CD14-positive monocyte (primary cell): ENCODE data around the gene TTLL12. TPM values are rescaled to one million over a fixed set of nuclear protein-coding genes. Genes with fewer than 3 reads are reported as not detected.

Experiments used
- DNase-seq, 3 donors: peaks; one replicate each; pipeline ENCODE4 v3.0.0-alpha.2; 2011 to 2022
- H2AFZ ChIP-seq: 2 replicates; pipeline ENCODE4 v1.6.0; 2012; ENCODE audit warnings: mild to moderate bottlenecking, low read depth, low read length, inconsistent platforms; ENCODE audit not compliant: insufficient read depth, poor library complexity, severe bottlenecking
- H3K27ac ChIP-seq, 2 donors: 1 replicate in 1 of 2; 2 replicates in 1 of 2; pipeline ENCODE4 v1.5.1; 2012 to 2013; ENCODE audit warnings: low read length in 2 of 2, control low read depth in 1 of 2, inconsistent platforms in 1 of 2, low read depth in 1 of 2, mild to moderate bottlenecking in 1 of 2
- H3K27me3 ChIP-seq, 2 donors: one replicate each; pipeline versions ENCODE4 v1.6.0 to v1.6.1; 2011 to 2013; ENCODE audit warnings: low read length in 2 of 2; ENCODE audit not compliant: control insufficient read depth in 2 of 2, insufficient read depth in 2 of 2
- H3K36me3 ChIP-seq, 2 donors: replicated peaks in 1 of 2; 1 replicate in 1 of 2; 2 replicates in 1 of 2; pipeline versions ENCODE4 v1.5.1 to v1.6.1; 2012 to 2013; ENCODE audit warnings: low read length in 2 of 2, control low read depth in 1 of 2, inconsistent platforms in 1 of 2, mild to moderate bottlenecking in 1 of 2; ENCODE audit not compliant: insufficient read depth in 2 of 2, control insufficient read depth in 1 of 2
- H3K4me1 ChIP-seq, 2 donors: 1 replicate in 1 of 2; 2 replicates in 1 of 2; pipeline versions ENCODE4 v1.5.1 to v1.6.1; 2012 to 2013; ENCODE audit warnings: low read length in 2 of 2, control low read depth in 1 of 2, inconsistent platforms in 1 of 2, mild to moderate bottlenecking in 1 of 2, moderate library complexity in 1 of 2; ENCODE audit not compliant: insufficient read depth in 2 of 2, control insufficient read depth in 1 of 2
- H3K4me2 ChIP-seq: replicated peaks from 2 replicates; pipeline ENCODE3; 2012; ENCODE audit warnings: low read length, moderate library complexity, mild to moderate bottlenecking; ENCODE audit not compliant: poor library complexity, severe bottlenecking; ENCODE audit errors: extremely low read depth
- H3K4me3 ChIP-seq, 3 experiments: fragments of 200-600 bp in 1 of 3; sonication (generic) in 1 of 3; replicated peaks in 1 of 3; 1 replicate in 2 of 3; 2 replicates in 1 of 3; pipeline ENCODE4 v1.5.1; 2011 to 2013; ENCODE audit warnings: low read length in 3 of 3, mild to moderate bottlenecking in 3 of 3, control low read depth in 2 of 3, low read depth in 2 of 3, inconsistent platforms in 1 of 3, moderate library complexity in 1 of 3
- H3K79me2 ChIP-seq: 2 replicates; pipeline ENCODE4 v1.6.0; 2012; ENCODE audit warnings: mild to moderate bottlenecking, control low read depth, inconsistent platforms, low read length, moderate library complexity; ENCODE audit not compliant: insufficient read depth
- H3K9ac ChIP-seq: 2 replicates; pipeline ENCODE4 v1.6.0; 2017; ENCODE audit warnings: low read length, mild to moderate bottlenecking; ENCODE audit not compliant: insufficient read depth, poor library complexity, severe bottlenecking
- H3K9me3 ChIP-seq, 2 donors: replicated peaks in 1 of 2; 1 replicate in 1 of 2; 2 replicates in 1 of 2; pipeline versions ENCODE4 v1.5.1 to v1.6.1; 2012 to 2013; ENCODE audit warnings: low read length in 2 of 2, control low read depth in 1 of 2; ENCODE audit not compliant: control insufficient read depth in 1 of 2, insufficient read depth in 1 of 2
- H4K20me1 ChIP-seq: 2 replicates; pipeline ENCODE4 v1.6.0; 2012; ENCODE audit warnings: mild to moderate bottlenecking, low read length, control low read depth, moderate library complexity; ENCODE audit not compliant: insufficient read depth
- H3K27ac Mint-ChIP-seq, 7 donors: one replicate each; pipeline ENCODE4 v1.8.0; 2020; ENCODE audit warnings: mild to moderate bottlenecking in 7 of 7, mixed read lengths in 7 of 7, moderate library complexity in 6 of 7, inconsistent platforms in 2 of 7
- H3K27me3 Mint-ChIP-seq, 3 donors: one replicate each; pipeline ENCODE4 v1.8.0; 2021 to 2022; ENCODE audit warnings: low read depth in 3 of 3, mild to moderate bottlenecking in 3 of 3, mixed read lengths in 3 of 3, moderate library complexity in 3 of 3, inconsistent platforms in 1 of 3
- H3K36me3 Mint-ChIP-seq, 2 donors: one replicate each; pipeline ENCODE4 v1.8.0; 2020; ENCODE audit warnings: mixed read lengths in 2 of 2, inconsistent platforms in 1 of 2, mild to moderate bottlenecking in 1 of 2
- H3K4me1 Mint-ChIP-seq: one replicate; pipeline ENCODE4 v1.8.0; 2020; ENCODE audit warnings: mild to moderate bottlenecking, mixed read lengths
- H3K4me3 Mint-ChIP-seq, 2 donors: one replicate each; pipeline ENCODE4 v1.8.0; 2020; ENCODE audit warnings: mild to moderate bottlenecking in 2 of 2, mixed read lengths in 2 of 2, moderate library complexity in 1 of 2
- H3K9me3 Mint-ChIP-seq, 7 donors: one replicate each; pipeline ENCODE4 v1.8.0; 2020 to 2022; ENCODE audit warnings: mixed read lengths in 7 of 7, mild to moderate bottlenecking in 6 of 7, moderate library complexity in 6 of 7, inconsistent platforms in 2 of 7
- WGBS: methylation state at CpG from one replicate; pipeline ENCODE4 v1.1.5; 2013; ENCODE audit warnings: missing lambda C conversion rate; ENCODE audit not compliant: insufficient coverage; 5-methylcytosine and 5-hydroxymethylcytosine counted together
- intact Hi-C, 2 donors: fragments of 100-400 bp; cut with micrococcal nuclease; formaldehyde crosslinking; loops; one replicate each; pipeline versions ENCODE4 v1.15.0 to v1.15.1; 2023
- polyA plus RNA-seq, 3 donors: library from polyadenylated mRNA; depleted of rRNA in 1 of 3; unstranded in 2 of 3; stranded (reverse) in 1 of 3; fragments of 300-500 nt in 2 of 3; fragments of >200 nt in 1 of 3; fragmentation: Illumina TruSeq in 2 of 3; gene quantifications; 1 replicate in 2 of 3; 2 replicates in 1 of 3; pipeline ENCODE4 v1.2.3, GENCODE V29; 2012 to 2021
- TF ChIP-seq, protein P1 (sequence below): fragments of 200-600 bp; IDR thresholded peaks from one replicate; pipeline ENCODE4 v1.8.0; 2022; ENCODE audit warnings: antibody characterized with exemption, mild to moderate bottlenecking

The TTLL12 gene
- polyA plus RNA-seq, 3 donors: 9.5 to 16.6 (median 16.5) TPM

DNA sequence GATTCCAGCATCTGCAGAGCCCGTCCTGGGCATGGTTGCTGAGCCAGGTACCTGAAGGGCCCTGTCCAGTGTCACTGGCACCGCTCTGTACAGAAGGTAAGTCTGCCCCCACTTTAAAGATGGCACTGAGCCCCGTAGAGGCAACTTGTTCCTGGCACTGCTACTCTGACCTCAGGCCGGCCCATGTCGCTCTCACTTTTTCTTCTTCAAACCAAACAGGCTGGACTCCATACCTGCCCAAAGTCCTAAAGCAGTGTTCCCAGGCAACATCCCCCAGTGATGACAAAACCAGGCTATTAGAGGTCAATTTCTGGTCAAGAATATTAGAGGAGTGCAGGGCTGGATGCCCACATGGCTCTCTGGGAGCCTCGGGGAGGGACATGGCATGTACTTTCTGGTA, 46.6 kb upstream of the TTLL12 start:
- WGBS: 90% methylated on average over 6 of the region's 6 CpGs

GRCh38 chr22:43232445-43232844, 45.5 kb upstream of the TTLL12 start:
- H3K36me3 Mint-ChIP-seq: no peaks in the 10 kb centered on the region
- Histone ChIP-seq H2AFZ (no peak overlapping the region), H3K9me3 (no peaks in the 10 kb centered on the region), H3K9ac (no peak overlapping the region), H3K27ac (no peak overlapping the region), H4K20me1 (no peaks in the 10 kb centered on the region), H3K4me1 (no peaks in the 10 kb centered on the region), H3K36me3 (no peaks in the 10 kb centered on the region), H3K27me3 (no peaks in the 10 kb centered on the region), H3K4me3 (no peak overlapping the region), H3K79me2 (no peaks in the 10 kb centered on the region), H3K4me2 (no peak overlapping the region)
- H3K27me3 Mint-ChIP-seq: peaks cover 0 to 3% (median 2%) of the 10 kb centered on the region in 3 donors
- peaks cover 0 to 2% (median 0%) of the 10 kb centered on the region in 7 donors for H3K9me3 Mint-ChIP-seq
- TF ChIP-seq, protein P1, sequence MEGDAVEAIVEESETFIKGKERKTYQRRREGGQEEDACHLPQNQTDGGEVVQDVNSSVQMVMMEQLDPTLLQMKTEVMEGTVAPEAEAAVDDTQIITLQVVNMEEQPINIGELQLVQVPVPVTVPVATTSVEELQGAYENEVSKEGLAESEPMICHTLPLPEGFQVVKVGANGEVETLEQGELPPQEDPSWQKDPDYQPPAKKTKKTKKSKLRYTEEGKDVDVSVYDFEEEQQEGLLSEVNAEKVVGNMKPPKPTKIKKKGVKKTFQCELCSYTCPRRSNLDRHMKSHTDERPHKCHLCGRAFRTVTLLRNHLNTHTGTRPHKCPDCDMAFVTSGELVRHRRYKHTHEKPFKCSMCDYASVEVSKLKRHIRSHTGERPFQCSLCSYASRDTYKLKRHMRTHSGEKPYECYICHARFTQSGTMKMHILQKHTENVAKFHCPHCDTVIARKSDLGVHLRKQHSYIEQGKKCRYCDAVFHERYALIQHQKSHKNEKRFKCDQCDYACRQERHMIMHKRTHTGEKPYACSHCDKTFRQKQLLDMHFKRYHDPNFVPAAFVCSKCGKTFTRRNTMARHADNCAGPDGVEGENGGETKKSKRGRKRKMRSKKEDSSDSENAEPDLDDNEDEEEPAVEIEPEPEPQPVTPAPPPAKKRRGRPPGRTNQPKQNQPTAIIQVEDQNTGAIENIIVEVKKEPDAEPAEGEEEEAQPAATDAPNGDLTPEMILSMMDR: no peak
- peaks cover 5% of the 10 kb centered on the region for H3K4me1 Mint-ChIP-seq
- 100% methylated on average over 4 of the region's 8 CpGs for WGBS
- H3K4me3 Mint-ChIP-seq: no peak overlapping the region
- DNase-seq: no peak
- intact Hi-C loops: no loop called here
- H3K27ac Mint-ChIP-seq: no peak overlapping the region

More for the DNA sequence above, 46.6 kb upstream of the TTLL12 start:
- Mint-ChIP-seq H3K27ac (no peak overlapping the region), H3K4me1 (peaks cover 5% of the 10 kb centered on the region), H3K36me3 (no peaks in the 10 kb centered on the region), H3K9me3 (peaks cover 0 to 2% (median 0%) of the 10 kb centered on the region in 7 donors), H3K27me3 (peaks cover 2 to 7% (median 3%) of the 10 kb centered on the region in 3 donors), H3K4me3 (no peak overlapping the region)
- no peak overlapping the region for H2AFZ ChIP-seq
- intact Hi-C loops: no loop called here
- DNase-seq: no peak
- no peaks in the 10 kb centered on the region for H3K4me1 ChIP-seq
- no peak overlapping the region for H3K27ac ChIP-seq
- no peaks in the 10 kb centered on the region for H3K9me3 ChIP-seq
- no peaks in the 10 kb centered on the region for H3K27me3 ChIP-seq
- H3K4me3 ChIP-seq: no peak overlapping the region
- TF ChIP-seq, protein P1: no peak
- no peaks in the 10 kb centered on the region for H4K20me1 ChIP-seq
- no peak overlapping the region for H3K4me2 ChIP-seq
- H3K79me2 ChIP-seq: no peaks in the 10 kb centered on the region
- no peaks in the 10 kb centered on the region for H3K36me3 ChIP-seq
- no peak overlapping the region for H3K9ac ChIP-seq
